ENCODE results near the gene AREG.

AREG gene

GRCh38 chr4:74499986-74500781 is 55.2 kb downstream of the AREG start:
- Mint-ChIP-seq H3K4me1 (no peaks in the 10 kb centered on the region), H3K36me3 (ENCODE audit: low read depth) (no peaks in the 10 kb centered on the region), H3K4me3 (no peak overlapping the region), H3K27ac (no peak overlapping the region), H3K27me3 (peaks cover 10% of the 10 kb centered on the region), H3K9me3 (no peaks in the 10 kb centered on the region)
- DNase-seq, result no peak
- peak; percentile 33 for ATAC-seq

GRCh38 chr4:74501579-74501978 is 56.6 kb downstream of the AREG start:
- Mint-ChIP-seq H3K27ac (no peak overlapping the region), H3K36me3 (ENCODE audit: low read depth) (no peaks in the 10 kb centered on the region), H3K27me3 (peaks cover 10% of the 10 kb centered on the region), H3K4me1 (no peaks in the 10 kb centered on the region), H3K4me3 (no peak overlapping the region), H3K9me3 (no peaks in the 10 kb centered on the region)
- DNase-seq (no peak), ATAC-seq (no peak)

DNA sequence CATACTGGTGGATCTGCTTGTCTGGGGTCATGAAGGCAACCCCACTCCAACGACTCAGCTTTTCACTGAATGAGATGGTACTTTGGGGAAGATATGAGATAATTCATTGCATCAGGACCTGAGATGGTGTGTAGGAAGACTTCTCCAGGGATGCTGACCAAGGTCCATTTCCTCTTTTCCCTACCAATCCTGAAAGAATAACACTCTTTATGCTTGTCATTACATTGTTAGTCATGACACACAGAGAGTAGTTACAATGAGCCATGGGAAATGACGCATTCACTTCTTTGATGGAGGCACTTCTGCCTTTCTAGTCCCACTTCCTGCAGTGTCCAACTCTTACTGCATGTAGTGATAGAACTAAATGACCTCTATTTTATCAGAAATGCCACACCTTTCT is 58.6 kb downstream of the AREG start:
- no peaks in the 10 kb centered on the region for H3K36me3 Mint-ChIP-seq (ENCODE audit: low read depth)
- peaks cover 15% of the 10 kb centered on the region for H3K27me3 Mint-ChIP-seq

DNA sequence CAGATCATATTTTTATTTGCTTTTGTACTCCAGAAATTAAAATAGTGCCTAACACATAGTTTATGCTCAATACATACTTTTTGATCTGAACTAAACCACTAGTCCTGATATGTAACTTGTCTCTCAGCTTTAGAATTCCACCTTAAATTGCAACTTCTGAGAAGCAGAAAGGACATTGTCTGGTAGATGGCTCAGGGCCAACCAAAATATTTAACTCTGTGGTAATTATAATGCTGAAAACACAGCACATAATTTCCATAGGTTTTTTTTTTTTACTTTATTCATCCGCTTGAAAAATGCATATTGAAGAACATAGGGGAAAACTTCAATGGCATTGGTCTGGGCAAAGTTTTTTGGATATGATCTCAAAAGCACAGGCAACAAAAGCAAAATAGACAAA is 59.3 kb downstream of the AREG start:
- H3K4me3 Mint-ChIP-seq, result no peak overlapping the region
- H3K4me1 Mint-ChIP-seq, result peaks cover under 1% of the 10 kb centered on the region
- peaks cover 15% of the 10 kb centered on the region for H3K27me3 Mint-ChIP-seq
- H3K9me3 Mint-ChIP-seq, result no peaks in the 10 kb centered on the region
- no peak for ATAC-seq
- H3K36me3 Mint-ChIP-seq (ENCODE audit: low read depth), result no peaks in the 10 kb centered on the region
- H3K27ac Mint-ChIP-seq, result no peak overlapping the region
- no peak for DNase-seq

More for the DNA sequence above, 58.6 kb downstream of the AREG start:
- no peak overlapping the region for H3K27ac Mint-ChIP-seq
- no peaks in the 10 kb centered on the region for H3K9me3 Mint-ChIP-seq
- no peak for ATAC-seq
- H3K4me1 Mint-ChIP-seq, result no peaks in the 10 kb centered on the region
- no peak for DNase-seq
- no peak overlapping the region for H3K4me3 Mint-ChIP-seq

All from activated naive CD8-positive, alpha-beta T cell treated with anti-CD3 and anti-CD28 coated beads, Interleukin-2, amount 50 U/mL, for 24 hours (primary cell).